AG09309 (cell line): ENCODE data around the gene TCEAL5.
"Not testable (repeated sequence)": the region's sequence is repeated elsewhere in the genome, so short reads cannot be mapped to it uniquely, and the experiment has no call there.

ENCODE experiments used
- DNase-seq: peaks from one replicate; pipeline ENCODE4 v3.0.0-alpha.2; 2010; ENCODE audit warnings: low read depth
- H3K4me3 ChIP-seq: 2 replicates; pipeline ENCODE4 v1.5.1; 2011; ENCODE audit warnings: mild to moderate bottlenecking, low read depth, low read length, moderate library complexity; ENCODE audit not compliant: control insufficient read depth
- CTCF ChIP-seq: IDR thresholded peaks from 2 replicates; pipeline ENCODE4 v1.5.1; 2011; ENCODE audit warnings: mild to moderate bottlenecking, low read depth, low read length, inconsistent platforms; ENCODE audit not compliant: insufficient read depth, control insufficient read depth; ENCODE audit errors: missing control alignments

The TCEAL5 gene

GRCh38 chrX:103236296-103236695 lies 40.3 kb downstream of the TCEAL5 start:
- DNase-seq, result no peak
- no peak for TF ChIP-seq CTCF
- no peak overlapping the region for H3K4me3 ChIP-seq

- not testable (repeated sequence) for DNase-seq, H3K4me3 ChIP-seq
These were observed 40.9 kb downstream of the TCEAL5 start for GRCh38 chrX:103235608-103236007.

- no peak overlapping the region for H3K4me3 ChIP-seq
- no peak for DNase-seq
- TF ChIP-seq CTCF, result no peak
These were observed 41.7 kb downstream of the TCEAL5 start for GRCh38 chrX:103234869-103235268.

- no peak overlapping the region for H3K4me3 ChIP-seq
- no peak for TF ChIP-seq CTCF
- DNase-seq, result no peak
These were observed 43.3 kb downstream of the TCEAL5 start for GRCh38 chrX:103233263-103233662.

GRCh38 chrX:103225918-103226317 lies 50.6 kb downstream of the TCEAL5 start:
- not testable (repeated sequence) for DNase-seq

More at GRCh38 chrX:103225918-103226317, 50.6 kb downstream of the TCEAL5 start:
- not testable (repeated sequence) for H3K4me3 ChIP-seq
